ENCODE data around the gene CAPN7.

DNA sequence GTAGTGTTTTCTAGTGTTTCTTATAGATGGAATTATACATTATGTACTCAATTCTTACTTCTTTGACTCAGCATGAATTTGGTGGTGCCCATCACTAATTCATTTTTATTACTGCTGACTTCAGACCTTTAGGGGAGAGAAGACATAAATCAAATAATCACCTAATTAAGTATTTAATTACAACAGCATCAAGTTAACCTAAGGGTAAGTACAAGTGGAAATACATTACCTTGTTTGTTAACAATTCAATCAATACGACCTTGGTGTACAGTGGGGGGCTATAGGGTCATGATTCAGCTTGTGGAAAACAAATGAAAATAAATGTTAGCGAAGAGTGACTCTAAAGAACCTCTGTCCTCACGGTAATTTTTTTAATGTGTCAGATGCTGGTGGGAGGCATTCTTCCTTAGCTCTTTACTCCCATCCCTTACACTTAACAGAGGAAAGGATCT is 538 bp upstream of the CAPN7 start:
- TF ChIP-seq, protein P1, sequence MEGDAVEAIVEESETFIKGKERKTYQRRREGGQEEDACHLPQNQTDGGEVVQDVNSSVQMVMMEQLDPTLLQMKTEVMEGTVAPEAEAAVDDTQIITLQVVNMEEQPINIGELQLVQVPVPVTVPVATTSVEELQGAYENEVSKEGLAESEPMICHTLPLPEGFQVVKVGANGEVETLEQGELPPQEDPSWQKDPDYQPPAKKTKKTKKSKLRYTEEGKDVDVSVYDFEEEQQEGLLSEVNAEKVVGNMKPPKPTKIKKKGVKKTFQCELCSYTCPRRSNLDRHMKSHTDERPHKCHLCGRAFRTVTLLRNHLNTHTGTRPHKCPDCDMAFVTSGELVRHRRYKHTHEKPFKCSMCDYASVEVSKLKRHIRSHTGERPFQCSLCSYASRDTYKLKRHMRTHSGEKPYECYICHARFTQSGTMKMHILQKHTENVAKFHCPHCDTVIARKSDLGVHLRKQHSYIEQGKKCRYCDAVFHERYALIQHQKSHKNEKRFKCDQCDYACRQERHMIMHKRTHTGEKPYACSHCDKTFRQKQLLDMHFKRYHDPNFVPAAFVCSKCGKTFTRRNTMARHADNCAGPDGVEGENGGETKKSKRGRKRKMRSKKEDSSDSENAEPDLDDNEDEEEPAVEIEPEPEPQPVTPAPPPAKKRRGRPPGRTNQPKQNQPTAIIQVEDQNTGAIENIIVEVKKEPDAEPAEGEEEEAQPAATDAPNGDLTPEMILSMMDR (IDR thresholded peaks at IDR 0.05) = peak in 1 of 3 donors; percentile 35
- peak; percentile 13 for TF ChIP-seq POLR2A (IDR thresholded peaks at IDR 0.05)
- no peak for TF ChIP-seq POLR2AphosphoS5 (IDR thresholded peaks at IDR 0.05)
